OCI-LY7 (cell line): ENCODE results near the gene RAP1A. TPM values are rescaled to one million over a fixed set of nuclear protein-coding genes. Genes with fewer than 3 reads are reported as not detected.

Experiments
- BruUV-seq: library from RNA; stranded (reverse); fragments of 400-500 nt; replicated peaks from 2 replicates; lab custom pipeline; 2021; lab: Mats Ljungman, UMichigan
- CTCF ChIA-PET: fragments of 300-600 bp; sonication (Branson Sonifier 250); formaldehyde crosslinking; loops from one replicate; lab custom pipeline; 2022; ENCODE audit warnings: antibody characterized with exemption; ENCODE audit not compliant: unreplicated experiment; lab: Charles Lee
- POLR2A ChIA-PET: fragments of 300-600 bp; sonication (Branson Sonifier 250); formaldehyde crosslinking; loops from one replicate; lab custom pipeline; 2022; ENCODE audit warnings: antibody characterized with exemption; lab: Charles Lee
- DNase-seq: peaks from one replicate; pipeline ENCODE4 v3.0.0-alpha.2; 2015; ENCODE audit warnings: low spot score
- H2AFZ ChIP-seq: fragments of 200-600 bp; sonication (generic), shearing (Covaris generic); 2 replicates; pipeline ENCODE4 v1.6.1; 2014; ENCODE audit warnings: mild to moderate bottlenecking, antibody characterized with exemption, low read length, moderate library complexity
- H3K27ac ChIP-seq: fragments of 200-600 bp; sonication (generic); 2 replicates; pipeline ENCODE4 v1.5.1; 2014; ENCODE audit warnings: mixed run types, low read depth, mild to moderate bottlenecking, moderate library complexity, low read length, inconsistent platforms; ENCODE audit not compliant: poor library complexity, severe bottlenecking
- H3K36me3 ChIP-seq: fragments of 200-600 bp; sonication (generic); 2 replicates; pipeline ENCODE4 v1.6.1; 2014; ENCODE audit warnings: mild to moderate bottlenecking, antibody characterized with exemption, low read length, moderate library complexity, mixed read lengths; ENCODE audit not compliant: insufficient read depth
- H3K4me1 ChIP-seq: fragments of 200-600 bp; sonication (generic); 2 replicates; pipeline ENCODE4 v1.5.1; 2014; ENCODE audit warnings: mild to moderate bottlenecking, low read length; ENCODE audit not compliant: insufficient read depth, poor library complexity, severe bottlenecking
- H3K4me2 ChIP-seq: fragments of 200-600 bp; sonication (generic); 2 replicates; pipeline ENCODE4 v1.6.1; 2014; ENCODE audit warnings: mild to moderate bottlenecking, low read length
- H3K4me3 ChIP-seq: fragments of 200-600 bp; sonication (generic); 2 replicates; pipeline ENCODE4 v1.5.1; 2014; ENCODE audit warnings: mild to moderate bottlenecking, low read depth, low read length; ENCODE audit not compliant: poor library complexity, severe bottlenecking
- H3K79me2 ChIP-seq: fragments of 200-600 bp; sonication (generic); 2 replicates; pipeline ENCODE4 v1.6.1; 2016; ENCODE audit warnings: low read depth, mild to moderate bottlenecking, low read length, moderate library complexity, mixed read lengths; ENCODE audit not compliant: insufficient read depth
- H3K9me2 ChIP-seq: fragments of 200-600 bp; sonication (generic); 2 replicates; pipeline ENCODE4 v1.6.1; 2016; ENCODE audit warnings: mild to moderate bottlenecking, low read length, mixed read lengths; ENCODE audit not compliant: insufficient read depth
- H3K9me3 ChIP-seq: fragments of 200-600 bp; sonication (generic); 2 replicates; pipeline ENCODE4 v1.6.1; 2014; ENCODE audit warnings: mild to moderate bottlenecking, mixed run types, low read length, mixed read lengths
- H4K20me1 ChIP-seq: fragments of 200-600 bp; sonication (generic); 2 replicates; pipeline ENCODE4 v1.6.1; 2014; ENCODE audit warnings: mild to moderate bottlenecking, antibody characterized with exemption, low read length, moderate library complexity, mixed read lengths; ENCODE audit not compliant: insufficient read depth
- EZH2phosphoT487 ChIP-seq: fragments of 200-600 bp; sonication (generic); IDR thresholded peaks from 2 replicates; pipeline ENCODE4 v1.6.1; 2018; ENCODE audit warnings: low read depth, borderline replicate concordance, mild to moderate bottlenecking, mixed run types, antibody characterized with exemption, low read length, moderate library complexity, mixed read lengths
- intact Hi-C: fragments of 100-400 bp; cut with micrococcal nuclease; formaldehyde crosslinking; loops from one replicate; pipeline ENCODE4 v1.10.0; 2022; ENCODE audit not compliant: unreplicated experiment
- total RNA-seq, 2 experiments: library from RNA; depleted of rRNA in 1 of 2; stranded (reverse); fragments of >200 nt in 1 of 2; shearing (Covaris generic) in 1 of 2; gene quantifications; 2 replicates each; pipeline ENCODE4 v1.2.3, GENCODE V29; 2014 to 2022
- TF ChIP-seq, protein P1 (sequence below): fragments of 200-600 bp; sonication (generic); conservative IDR thresholded peaks from 2 replicates; pipeline ENCODE4 v1.5.1; 2014; ENCODE audit warnings: mild to moderate bottlenecking, antibody characterized with exemption, low read length, moderate library complexity, mixed read lengths

The RAP1A gene
- total RNA-seq, 2 experiments from 2014 or later = 10.4 to 86.3 TPM

DNA sequence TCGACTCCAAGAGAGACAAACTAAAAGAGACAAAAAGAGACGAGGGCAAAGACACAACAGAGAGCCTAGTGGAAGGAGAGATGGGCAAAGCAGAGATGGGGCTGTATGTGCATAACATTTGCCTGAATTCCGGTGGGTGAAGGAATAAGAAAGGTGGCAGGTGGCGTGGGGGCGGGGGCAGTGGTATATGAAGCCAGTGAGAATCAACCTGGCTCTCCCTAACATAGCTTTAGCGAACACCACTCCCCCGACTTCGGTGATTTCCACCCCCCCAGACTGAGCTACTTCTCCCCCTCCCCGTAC, 118.5 kb downstream of the RAP1A start:
- Histone ChIP-seq H3K36me3 (no peaks in the 10 kb centered on the region), H3K9me3 (no peaks in the 10 kb centered on the region), H2AFZ (peak overlapping the region; percentile 73), H3K4me3 (peak overlapping the region; percentile 78), H3K4me2 (peak overlapping the region; percentile 88), H3K4me1 (peaks cover 32% of the 10 kb centered on the region), H3K79me2 (no peaks in the 10 kb centered on the region), H3K27ac (peak overlapping the region; percentile 44), H3K9me2 (no peaks in the 10 kb centered on the region), H4K20me1 (no peaks in the 10 kb centered on the region)
- intact Hi-C loops = loop anchor here (5.0 kb wide), 1 partner anchor 231 kb away; no protein-coding TSS in a partner anchor
- no TSS peak for BruUV-seq
- POLR2A ChIA-PET = interaction anchor here (0.6 to 3.1 kb wide), 10 partner anchors 9 to 1126 kb away, joined by 3 to 26 read pairs (median 8); no protein-coding TSS in a partner anchor
- CTCF ChIA-PET = interaction anchor here (0.6 to 1.5 kb wide), 4 partner anchors 9 to 1335 kb away, joined by 3 to 11 read pairs (median 4); partner anchors contain the start of gene LRIG2
- DNase-seq = no peak
- no peak for TF ChIP-seq EZH2phosphoT487
- TF ChIP-seq, protein P1, sequence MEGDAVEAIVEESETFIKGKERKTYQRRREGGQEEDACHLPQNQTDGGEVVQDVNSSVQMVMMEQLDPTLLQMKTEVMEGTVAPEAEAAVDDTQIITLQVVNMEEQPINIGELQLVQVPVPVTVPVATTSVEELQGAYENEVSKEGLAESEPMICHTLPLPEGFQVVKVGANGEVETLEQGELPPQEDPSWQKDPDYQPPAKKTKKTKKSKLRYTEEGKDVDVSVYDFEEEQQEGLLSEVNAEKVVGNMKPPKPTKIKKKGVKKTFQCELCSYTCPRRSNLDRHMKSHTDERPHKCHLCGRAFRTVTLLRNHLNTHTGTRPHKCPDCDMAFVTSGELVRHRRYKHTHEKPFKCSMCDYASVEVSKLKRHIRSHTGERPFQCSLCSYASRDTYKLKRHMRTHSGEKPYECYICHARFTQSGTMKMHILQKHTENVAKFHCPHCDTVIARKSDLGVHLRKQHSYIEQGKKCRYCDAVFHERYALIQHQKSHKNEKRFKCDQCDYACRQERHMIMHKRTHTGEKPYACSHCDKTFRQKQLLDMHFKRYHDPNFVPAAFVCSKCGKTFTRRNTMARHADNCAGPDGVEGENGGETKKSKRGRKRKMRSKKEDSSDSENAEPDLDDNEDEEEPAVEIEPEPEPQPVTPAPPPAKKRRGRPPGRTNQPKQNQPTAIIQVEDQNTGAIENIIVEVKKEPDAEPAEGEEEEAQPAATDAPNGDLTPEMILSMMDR = peak; percentile 26; the same call in 1 of the 2 replicates

DNA sequence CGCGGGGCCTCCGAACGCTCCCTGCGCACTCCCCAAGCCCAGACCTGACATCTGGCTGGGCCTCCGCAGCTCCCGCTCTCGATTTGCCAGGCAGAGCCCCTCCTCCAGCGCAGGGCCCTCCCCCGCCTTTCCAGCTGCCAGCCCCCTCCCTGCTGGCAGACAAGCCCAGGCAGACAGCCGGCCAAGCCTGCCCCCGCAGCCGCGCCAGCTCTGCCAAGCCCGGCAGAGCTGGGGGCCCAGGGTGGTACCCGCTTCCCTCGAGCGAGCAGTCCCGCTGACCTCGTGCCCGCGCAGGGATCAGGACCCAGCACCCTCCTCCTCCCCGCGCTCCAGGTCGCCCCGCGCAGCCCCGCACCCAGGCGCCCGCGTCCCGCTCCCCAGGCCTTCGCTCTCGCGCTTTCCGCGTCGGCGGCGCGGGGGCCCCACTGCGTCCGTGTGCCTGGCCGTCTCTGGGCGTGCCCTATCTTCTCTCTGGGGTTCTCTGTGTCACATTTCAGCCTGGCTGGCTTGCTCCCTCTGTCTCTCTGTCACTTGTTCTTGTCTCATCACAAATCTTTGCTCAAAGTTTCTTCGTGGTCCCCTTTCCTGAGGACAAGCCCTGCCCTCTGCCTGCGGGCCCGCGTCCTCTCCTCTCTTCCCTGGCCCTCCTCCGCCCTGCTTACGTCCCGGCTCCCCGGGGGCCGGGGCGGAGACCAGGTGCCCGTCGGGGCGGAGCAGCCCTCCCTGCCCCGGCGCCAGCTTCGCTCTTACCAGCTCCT, 119.0 kb downstream of the RAP1A start:
- BruUV-seq = no TSS peak
- peak overlapping the region; percentile 88 for H3K4me2 ChIP-seq
- peak; percentile 65 for DNase-seq
- ChIA-PET CTCF (interaction anchor here (0.6 to 1.6 kb wide), 7 partner anchors 9 to 1334 kb away, joined by 3 to 13 read pairs (median 3); partner anchors contain the start of gene LRIG2), POLR2A (interaction anchor here (0.5 to 3.1 kb wide), 12 partner anchors 9 to 1126 kb away, joined by 3 to 26 read pairs (median 5); no protein-coding TSS in a partner anchor)
- no peaks in the 10 kb centered on the region for H3K9me2 ChIP-seq
- H3K79me2 ChIP-seq = no peaks in the 10 kb centered on the region
- peak overlapping the region; percentile 44 for H3K27ac ChIP-seq
- peak overlapping the region; percentile 73 for H2AFZ ChIP-seq
- peak overlapping the region; percentile 78 for H3K4me3 ChIP-seq
- H3K4me1 ChIP-seq = peaks cover 32% of the 10 kb centered on the region
- no peaks in the 10 kb centered on the region for H3K36me3 ChIP-seq
- TF ChIP-seq, protein P1 = no peak
- TF ChIP-seq EZH2phosphoT487 = no peak
- intact Hi-C loops = loop anchor here (1.0 to 5.0 kb wide), 2 partner anchors 17 to 231 kb away; partner anchors contain the start of gene DDX20
- no peaks in the 10 kb centered on the region for H3K9me3 ChIP-seq
- no peaks in the 10 kb centered on the region for H4K20me1 ChIP-seq
